GM18907 (cell line): ENCODE data around the gene RPA1.
"Not testable (repeated sequence)": the region's sequence is repeated elsewhere in the genome, so short reads cannot be mapped to it uniquely, and the experiment has no call there.

ENCODE experiments used
- ATAC-seq: cut with Tn5 transposase; IDR thresholded peaks from one replicate; pipeline ENCODE4 v1.9.1; 2021; ENCODE audit warnings: mild to moderate bottlenecking, moderate library complexity; ENCODE audit not compliant: unreplicated experiment

Gene RPA1

GRCh38 chr17:1829592-1830257, at the start of gene RPA1, which contains the start of gene SMYD4:
Gene RPA1 (plus strand): TSS chr17:1830005. CDS start chr17:1830094, 89 bp downstream.
Gene SMYD4 (minus strand): TSS chr17:1829902. CDS start chr17:1827994, 1,908 bp downstream.
- ATAC-seq: peak; percentile 79

- ATAC-seq: no peak
Measured at GRCh38 chr17:1782171-1782567, 47.6 kb upstream of the RPA1 start.

- ATAC-seq: no peak
Measured at GRCh38 chr17:1783271-1783670, 46.5 kb upstream of the RPA1 start.

- no peak for ATAC-seq
Measured at GRCh38 chr17:1783834-1784611, 45.8 kb upstream of the RPA1 start.

- no peak for ATAC-seq
Measured at GRCh38 chr17:1785930-1786329, 43.9 kb upstream of the RPA1 start.

GRCh38 chr17:1786708-1787107, 43.1 kb upstream of the RPA1 start:
- ATAC-seq: no peak

- no peak for ATAC-seq
Measured at GRCh38 chr17:1787301-1787902, 42.4 kb upstream of the RPA1 start.

GRCh38 chr17:1789936-1790335, 39.9 kb upstream of the RPA1 start:
- no peak for ATAC-seq

- ATAC-seq: no peak
Measured at GRCh38 chr17:1792495-1793446, 37.0 kb upstream of the RPA1 start.

GRCh38 chr17:1793447-1793806, 36.4 kb upstream of the RPA1 start:
- no peak for ATAC-seq

GRCh38 chr17:1796800-1797199, 33.0 kb upstream of the RPA1 start:
- no peak for ATAC-seq

- ATAC-seq: no peak
Measured at GRCh38 chr17:1797323-1797722, 32.5 kb upstream of the RPA1 start.

- ATAC-seq: not testable (repeated sequence)
Measured at GRCh38 chr17:1797846-1798245, 32.0 kb upstream of the RPA1 start.

- ATAC-seq: no peak
Measured at GRCh38 chr17:1800240-1800639, 29.6 kb upstream of the RPA1 start.

- ATAC-seq: no peak
Measured at GRCh38 chr17:1800712-1801111, 29.1 kb upstream of the RPA1 start.

- ATAC-seq: no peak
Measured at GRCh38 chr17:1802429-1802828, 27.4 kb upstream of the RPA1 start.

GRCh38 chr17:1803280-1803679, 26.5 kb upstream of the RPA1 start:
- no peak for ATAC-seq

GRCh38 chr17:1807890-1808289, 21.9 kb upstream of the RPA1 start:
- ATAC-seq: no peak

- ATAC-seq: no peak
Measured at GRCh38 chr17:1808644-1809043, 21.2 kb upstream of the RPA1 start.

GRCh38 chr17:1809815-1810214, 20.0 kb upstream of the RPA1 start:
- ATAC-seq: not testable (repeated sequence)
